Measurements from ENCODE around the gene CHTF8. TPM values are rescaled to one million over a fixed set of nuclear protein-coding genes. Genes with fewer than 3 reads are reported as not detected.
A peak's percentile ranks its signal among the peaks of the same experiment; 100 is the strongest.

CHTF8 gene
- total RNA-seq, 4 donors from 2014 or later, result 59.8 to 94.4 (median 69.4) TPM

DNA sequence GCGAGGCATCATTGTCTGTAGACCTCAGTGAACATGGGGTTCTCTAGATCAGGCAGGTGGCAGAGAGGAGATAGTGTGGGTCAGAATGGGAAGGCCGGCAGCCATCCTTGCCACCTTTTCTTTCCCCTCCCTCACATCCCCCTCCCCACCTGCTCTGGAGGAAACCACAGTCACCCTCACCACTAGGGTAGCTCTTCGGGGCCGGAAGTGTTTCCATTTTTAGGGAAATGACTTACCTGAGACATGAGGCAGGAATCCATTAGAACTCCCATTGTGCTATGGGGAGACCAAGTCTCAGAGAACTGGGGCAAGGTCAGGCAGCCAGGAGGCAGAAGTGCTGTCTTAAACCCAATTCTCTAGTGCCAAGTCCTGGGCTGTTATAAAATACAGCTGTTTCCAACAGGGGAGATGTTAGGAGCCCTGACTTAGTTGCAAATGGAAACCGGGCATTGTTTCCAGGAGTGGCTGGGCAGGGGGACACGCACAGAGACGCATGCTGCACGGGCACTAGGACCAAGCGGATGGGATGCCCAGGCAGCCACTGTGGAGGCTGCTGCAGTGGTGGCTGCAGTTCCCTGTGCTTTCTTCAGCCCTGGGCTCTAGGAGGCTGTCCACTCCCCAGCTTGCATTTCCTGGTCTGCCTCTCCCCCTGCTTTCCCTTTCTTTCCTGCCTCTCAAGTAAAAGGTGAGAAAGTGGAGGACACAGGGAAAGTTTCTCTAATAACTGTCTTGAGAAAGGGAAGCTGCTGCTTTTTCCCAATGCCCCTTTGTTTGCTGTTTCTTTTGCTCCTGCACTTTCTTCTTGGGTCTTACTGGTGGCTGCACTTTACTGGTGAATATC is 24.1 kb downstream of the CHTF8 start:
- peaks cover 0 to 30% (median 15%) of the 10 kb centered on the region in 4 donors for H3K36me3 ChIP-seq
- intact Hi-C loops (cut with DNase I), result no loop called here
- no peak for DNase-seq (ENCODE audit: extremely low spot score)

GRCh38 chr16:69107316-69107962 is 24.9 kb downstream of the CHTF8 start:
- intact Hi-C loops (cut with DNase I), result no loop called here
- Histone ChIP-seq H3K27ac (replicated peaks in 1 of 4) (no peak overlapping the region), H3K4me3 (peak overlapping the region; percentile 61 to 74 (median 66)), H3K36me3 (peaks cover 0 to 26% (median 15%) of the 10 kb centered on the region in 4 donors), H3K27me3 (peaks cover 0 to 35% (median 0%) of the 10 kb centered on the region in 4 donors), H3K4me1 (peaks cover 32 to 35% (median 34%) of the 10 kb centered on the region in 4 donors), H3K9me3 (no peaks in the 10 kb centered on the region)
- DNase-seq (ENCODE audit: extremely low spot score), result no peak
- WGBS, result 2% methylated on average over 25 of the region's 52 CpGs
- no peak for TF ChIP-seq POLR2A (IDR thresholded peaks at IDR 0.05; ENCODE audit: low read depth)
- TF ChIP-seq, protein P1, sequence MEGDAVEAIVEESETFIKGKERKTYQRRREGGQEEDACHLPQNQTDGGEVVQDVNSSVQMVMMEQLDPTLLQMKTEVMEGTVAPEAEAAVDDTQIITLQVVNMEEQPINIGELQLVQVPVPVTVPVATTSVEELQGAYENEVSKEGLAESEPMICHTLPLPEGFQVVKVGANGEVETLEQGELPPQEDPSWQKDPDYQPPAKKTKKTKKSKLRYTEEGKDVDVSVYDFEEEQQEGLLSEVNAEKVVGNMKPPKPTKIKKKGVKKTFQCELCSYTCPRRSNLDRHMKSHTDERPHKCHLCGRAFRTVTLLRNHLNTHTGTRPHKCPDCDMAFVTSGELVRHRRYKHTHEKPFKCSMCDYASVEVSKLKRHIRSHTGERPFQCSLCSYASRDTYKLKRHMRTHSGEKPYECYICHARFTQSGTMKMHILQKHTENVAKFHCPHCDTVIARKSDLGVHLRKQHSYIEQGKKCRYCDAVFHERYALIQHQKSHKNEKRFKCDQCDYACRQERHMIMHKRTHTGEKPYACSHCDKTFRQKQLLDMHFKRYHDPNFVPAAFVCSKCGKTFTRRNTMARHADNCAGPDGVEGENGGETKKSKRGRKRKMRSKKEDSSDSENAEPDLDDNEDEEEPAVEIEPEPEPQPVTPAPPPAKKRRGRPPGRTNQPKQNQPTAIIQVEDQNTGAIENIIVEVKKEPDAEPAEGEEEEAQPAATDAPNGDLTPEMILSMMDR (IDR thresholded peaks at IDR 0.05), result no peak
- TF ChIP-seq EP300 (IDR thresholded peaks at IDR 0.05), result no peak
- TF ChIP-seq POLR2AphosphoS5 (IDR thresholded peaks at IDR 0.05), result no peak

More for the DNA sequence above, 24.1 kb downstream of the CHTF8 start:
- Histone ChIP-seq H3K4me3 (peak overlapping the region; percentile 61 to 74 (median 66)), H3K27me3 (peaks cover 0 to 35% (median 0%) of the 10 kb centered on the region in 4 donors), H3K9me3 (no peaks in the 10 kb centered on the region), H3K27ac (replicated peaks in 1 of 4) (no peak overlapping the region), H3K4me1 (peaks cover 34 to 43% (median 39%) of the 10 kb centered on the region in 4 donors)
- WGBS, result 63% methylated on average over 9 of the region's 9 CpGs
- TF ChIP-seq, protein P1 (IDR thresholded peaks at IDR 0.05), result no peak
- TF ChIP-seq POLR2A (IDR thresholded peaks at IDR 0.05; ENCODE audit: low read depth) (no peak), POLR2AphosphoS5 (IDR thresholded peaks at IDR 0.05) (no peak), EP300 (IDR thresholded peaks at IDR 0.05) (no peak)

DNA sequence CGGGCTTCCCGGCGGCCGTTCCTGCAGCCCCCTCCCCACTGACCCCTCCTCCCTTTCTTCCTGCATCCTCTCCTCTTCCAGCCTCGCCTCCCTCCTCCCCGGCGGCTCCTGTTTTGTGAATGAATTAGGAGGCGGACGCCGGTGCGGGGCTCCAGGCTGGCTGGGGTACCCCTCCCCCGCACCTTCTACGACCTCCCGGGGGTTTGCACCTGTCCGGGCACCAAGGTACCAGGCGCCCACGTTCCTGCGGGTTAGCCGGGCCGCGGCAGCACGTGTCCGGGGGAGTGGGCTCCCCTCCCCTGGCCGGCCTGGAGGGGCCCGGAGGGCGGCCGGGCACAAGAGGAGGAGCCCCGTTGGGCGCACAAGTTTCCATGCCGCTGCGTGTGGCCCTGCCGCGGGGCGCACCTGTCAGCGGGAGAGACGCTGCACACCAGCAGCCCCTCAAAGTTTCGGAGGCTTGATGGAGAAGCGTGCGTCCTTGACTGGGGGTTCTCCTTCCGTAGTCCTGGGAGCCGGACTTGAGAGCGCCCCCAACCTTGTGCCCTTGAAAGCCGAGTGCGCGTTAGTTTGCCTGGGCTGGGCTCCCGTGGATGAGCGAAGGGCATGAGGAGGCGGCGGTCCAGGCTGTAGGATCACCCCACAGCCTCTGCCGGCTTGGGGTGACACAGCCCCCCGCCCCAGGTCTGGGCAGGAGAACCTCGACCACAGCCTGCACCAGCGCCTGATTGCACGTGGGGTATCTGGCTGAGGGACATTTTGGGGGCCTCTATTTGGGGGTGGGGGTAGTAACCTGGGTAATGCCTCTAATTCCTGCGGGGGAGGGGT is 25.7 kb downstream of the CHTF8 start:
- no peak for DNase-seq (ENCODE audit: extremely low spot score)
- H3K27ac ChIP-seq (replicated peaks in 1 of 4), result no peak overlapping the region
- TF ChIP-seq POLR2A (IDR thresholded peaks at IDR 0.05; ENCODE audit: low read depth) (no peak), POLR2AphosphoS5 (IDR thresholded peaks at IDR 0.05) (no peak), EP300 (IDR thresholded peaks at IDR 0.05) (no peak)
- TF ChIP-seq, protein P1 (IDR thresholded peaks at IDR 0.05), result no peak
- H3K27me3 ChIP-seq, result peaks cover 0 to 35% (median 0%) of the 10 kb centered on the region in 4 donors
- H3K9me3 ChIP-seq, result no peaks in the 10 kb centered on the region
- WGBS, result 0% methylated on average over 7 of the region's 55 CpGs
- H3K36me3 ChIP-seq, result peaks cover 0 to 24% (median 15%) of the 10 kb centered on the region in 4 donors
- intact Hi-C loops (cut with DNase I), result no loop called here
- peaks cover 32 to 34% (median 34%) of the 10 kb centered on the region in 4 donors for H3K4me1 ChIP-seq
- peak overlapping the region; percentile 61 to 74 (median 66) for H3K4me3 ChIP-seq

DNA sequence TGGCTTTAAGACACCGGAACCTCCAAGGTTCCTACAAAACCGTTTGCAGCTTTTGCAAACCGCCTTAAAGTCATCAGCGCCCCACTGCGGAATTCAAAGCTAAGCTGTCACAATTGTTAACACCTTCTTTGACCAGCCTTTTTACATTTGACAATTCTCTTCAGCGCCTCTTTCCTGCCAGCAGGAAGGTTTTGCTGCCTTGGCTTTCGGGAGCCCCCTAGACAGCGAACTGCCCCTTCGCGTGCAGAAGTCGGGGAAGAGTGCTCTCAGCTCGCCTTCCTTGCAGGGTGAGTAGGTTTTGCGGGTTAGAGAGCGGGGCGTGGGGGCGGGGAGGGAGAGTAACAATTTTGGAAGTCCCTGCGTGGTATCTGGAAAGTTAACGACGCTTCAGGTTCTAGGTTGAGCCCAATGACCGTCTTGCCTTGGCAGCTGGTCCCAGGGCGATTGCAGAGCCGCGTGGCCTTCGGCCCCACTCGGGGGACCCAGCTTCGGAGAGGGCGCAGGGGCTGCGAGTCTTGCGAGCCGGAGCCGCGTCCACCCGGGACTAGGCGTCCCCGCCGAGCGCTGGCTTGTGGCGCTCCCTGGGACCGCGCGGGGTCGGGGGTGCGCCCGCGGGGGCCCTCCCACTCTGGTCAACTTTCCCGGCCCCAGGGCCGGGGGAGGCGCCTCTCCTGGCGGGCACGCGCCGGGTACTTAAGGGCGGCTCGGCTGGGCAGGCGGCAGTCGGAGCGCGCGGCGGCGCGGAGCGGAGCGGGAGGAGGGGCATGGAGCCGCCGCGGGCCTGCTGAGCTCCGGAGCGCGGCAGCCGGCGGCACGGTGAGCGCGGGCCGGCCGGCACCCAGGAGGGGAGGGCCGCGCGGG is 26.7 kb downstream of the CHTF8 start, which contains the start of gene HAS3:
HAS3 (plus strand) TSS at position 153 of the 861 bp plus-strand sequence. CDS start 3,743 bp downstream, outside the sequence.
- H3K4me3 ChIP-seq, result peak within 1 kb of the TSS; percentile 61 to 74 (median 66)
- intact Hi-C loops (cut with DNase I), result no loop called here
- H3K36me3 ChIP-seq, result peaks cover 0 to 19% (median 12%) of the 10 kb centered on the region in 4 donors
- peaks cover 0 to 35% (median 0%) of the 10 kb centered on the region in 4 donors for H3K27me3 ChIP-seq
- no peaks in the 10 kb centered on the region for H3K9me3 ChIP-seq
- peak within 1 kb of the TSS in 1 of 4 donors; percentile 26 for H3K27ac ChIP-seq (replicated peaks in 1 of 4)
- no peak for DNase-seq (ENCODE audit: extremely low spot score)
- peaks cover 32 to 35% (median 34%) of the 10 kb centered on the region in 4 donors for H3K4me1 ChIP-seq
- no peak for TF ChIP-seq POLR2A (IDR thresholded peaks at IDR 0.05; ENCODE audit: low read depth)
- TF ChIP-seq EP300 (IDR thresholded peaks at IDR 0.05), result no peak
- TF ChIP-seq, protein P1 (IDR thresholded peaks at IDR 0.05), result peak in 1 of 3 experiments; percentile 10
- peak; percentile 15 to 37 for TF ChIP-seq POLR2AphosphoS5 (IDR thresholded peaks at IDR 0.05)
- under 1% methylated on average over 15 of the region's 80 CpGs for whole genome bisulfite sequencing
